SKM-1 treated with dmso at 0.1 percent for 144 hours (cell line): ENCODE measurements around the gene S100A16.

ENCODE experiments used
- DNase-seq: peaks from one replicate; lab custom pipeline; 2025; ENCODE audit not compliant: unreplicated experiment; lab: John Stamatoyannopoulos, UW

The S100A16 gene

DNA sequence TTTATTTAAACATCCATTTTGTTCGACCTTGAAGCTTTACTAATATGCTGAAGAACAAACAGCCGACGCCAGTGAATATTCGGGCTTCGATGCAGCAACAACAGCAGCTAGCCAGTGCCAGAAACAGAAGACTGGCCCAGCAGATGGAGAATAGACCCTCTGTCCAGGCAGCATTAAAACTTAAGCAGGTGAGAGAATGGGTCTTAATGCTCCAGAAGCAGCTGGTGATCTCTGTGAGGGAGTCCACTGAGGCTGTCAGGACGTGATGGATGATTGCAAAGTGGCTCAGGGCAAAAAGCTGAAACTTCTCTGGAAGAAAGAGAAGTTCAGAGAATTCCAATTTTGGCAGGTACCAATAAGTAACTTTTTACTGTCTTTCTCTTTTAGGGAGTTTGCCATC lies 25.3 kb upstream of the S100A16 start:
- DNase-seq, result no peak

DNA sequence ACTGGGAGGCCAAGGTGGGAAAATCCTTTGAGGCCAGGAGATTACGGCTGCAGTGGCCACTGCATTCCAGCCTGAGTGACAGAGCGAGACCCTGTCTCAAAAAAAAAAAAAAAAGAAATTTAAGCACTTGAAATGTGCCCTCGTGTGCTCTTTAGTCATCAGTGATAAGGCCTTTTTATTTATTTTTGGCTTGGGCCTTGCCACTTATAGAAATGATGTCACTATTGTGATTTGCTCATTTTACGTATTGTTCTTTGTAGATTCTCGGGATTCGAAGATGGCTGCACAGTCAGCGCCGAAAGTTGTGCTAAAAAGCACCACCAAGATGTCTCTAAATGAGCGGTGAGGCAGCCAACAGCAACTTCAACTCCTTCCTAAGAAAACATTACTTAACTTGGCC lies 23.4 kb upstream of the S100A16 start:
- no peak for DNase-seq

DNA sequence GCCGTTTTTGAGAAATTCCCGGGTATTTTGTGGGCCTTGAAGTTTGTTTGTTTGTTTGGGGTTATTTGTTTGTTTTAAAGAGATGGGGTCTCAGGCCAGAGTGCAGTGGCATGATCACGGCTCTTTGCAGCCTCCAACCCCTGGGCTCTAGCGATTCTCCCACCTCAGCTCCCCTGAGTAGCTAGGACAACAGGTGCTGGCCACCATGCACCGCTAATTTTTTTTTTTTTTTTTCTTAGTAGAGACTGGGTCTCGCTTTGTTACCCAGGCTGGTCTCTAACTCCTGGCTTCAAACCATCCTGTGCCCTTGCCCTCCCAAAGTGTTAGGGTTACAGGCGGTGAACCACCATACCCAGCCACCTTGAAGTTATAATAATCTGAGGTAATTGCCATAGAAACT lies 22.9 kb upstream of the S100A16 start:
- DNase-seq, result no peak

DNA sequence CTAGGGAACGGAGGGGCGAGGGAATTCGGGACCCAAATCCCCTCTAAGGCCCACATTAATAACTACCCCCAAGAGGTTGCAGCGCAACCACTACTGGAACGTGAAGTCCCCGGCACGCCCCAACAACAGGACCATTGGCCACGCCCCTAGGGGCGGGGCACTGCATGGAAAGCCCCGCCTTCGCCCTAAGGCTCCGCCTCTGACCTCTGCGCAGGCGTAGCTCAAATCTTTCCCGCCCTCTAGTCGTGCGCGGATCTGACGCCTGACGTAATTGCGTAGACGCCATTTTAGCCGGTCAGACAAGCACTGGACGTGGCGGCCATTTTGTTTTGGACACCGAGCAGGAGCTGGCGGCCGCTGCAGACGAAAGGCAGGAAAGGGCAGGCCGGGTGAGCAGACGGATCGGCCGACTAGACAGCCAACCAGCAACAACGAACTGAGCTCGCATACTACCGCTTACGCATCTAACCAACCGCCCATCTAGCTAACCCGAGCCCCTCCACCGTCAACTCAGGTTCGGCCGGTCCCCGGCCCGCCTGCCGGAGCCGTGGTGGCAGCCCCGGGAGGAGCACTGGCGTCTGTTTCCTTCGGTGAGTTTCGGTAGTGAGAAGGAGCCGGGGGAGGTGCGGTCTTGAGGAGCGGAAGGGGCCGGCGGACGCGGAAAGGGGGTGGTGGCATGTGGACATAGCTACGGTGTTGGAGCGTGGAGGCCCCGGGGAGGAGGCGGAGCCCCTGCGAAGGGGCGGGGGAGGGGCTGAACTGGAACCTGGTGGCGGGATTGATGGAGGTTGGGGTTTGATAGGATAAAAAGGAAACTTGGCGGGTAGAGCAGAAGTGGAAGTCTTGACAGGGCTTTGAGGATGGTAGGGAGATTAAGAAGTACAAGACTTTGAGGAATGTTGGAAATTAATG lies 21.1 kb upstream of the S100A16 start, which contains the start of gene CHTOP:
CHTOP (plus strand) TSS at position 313 of the 912 bp plus-strand sequence. CDS start 2,523 bp downstream, outside the sequence.
- peak; percentile 99 for DNase-seq

DNA sequence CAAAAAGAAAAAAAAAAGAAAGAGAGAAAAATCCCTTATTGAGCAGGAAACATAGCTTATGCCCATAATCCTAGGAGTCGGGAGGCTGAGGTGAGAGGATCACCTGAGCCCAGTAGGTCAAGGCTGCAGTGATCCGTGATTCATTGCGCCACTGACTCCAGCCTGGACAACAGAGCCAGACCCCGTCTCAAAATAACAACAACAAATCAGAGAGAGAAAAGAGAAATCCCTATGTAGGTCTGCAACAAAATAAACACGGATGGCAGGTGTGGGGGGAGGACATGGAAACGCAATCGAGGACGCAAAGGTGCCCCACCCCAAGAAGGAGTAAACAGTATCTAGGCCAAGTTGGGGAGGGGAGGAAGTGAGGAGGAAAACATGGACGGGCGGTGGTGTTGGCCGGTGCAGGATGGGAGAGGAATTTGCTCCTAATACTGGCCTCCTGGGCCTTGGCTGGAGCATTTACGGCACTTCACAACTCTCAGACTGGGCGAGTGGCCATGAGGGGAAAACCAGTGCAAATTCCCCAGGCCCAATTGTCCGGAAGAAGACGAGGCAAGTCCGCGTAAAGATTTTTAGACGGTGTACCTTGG lies 20.3 kb upstream of the S100A16 start:
- DNase-seq, result no peak

DNA sequence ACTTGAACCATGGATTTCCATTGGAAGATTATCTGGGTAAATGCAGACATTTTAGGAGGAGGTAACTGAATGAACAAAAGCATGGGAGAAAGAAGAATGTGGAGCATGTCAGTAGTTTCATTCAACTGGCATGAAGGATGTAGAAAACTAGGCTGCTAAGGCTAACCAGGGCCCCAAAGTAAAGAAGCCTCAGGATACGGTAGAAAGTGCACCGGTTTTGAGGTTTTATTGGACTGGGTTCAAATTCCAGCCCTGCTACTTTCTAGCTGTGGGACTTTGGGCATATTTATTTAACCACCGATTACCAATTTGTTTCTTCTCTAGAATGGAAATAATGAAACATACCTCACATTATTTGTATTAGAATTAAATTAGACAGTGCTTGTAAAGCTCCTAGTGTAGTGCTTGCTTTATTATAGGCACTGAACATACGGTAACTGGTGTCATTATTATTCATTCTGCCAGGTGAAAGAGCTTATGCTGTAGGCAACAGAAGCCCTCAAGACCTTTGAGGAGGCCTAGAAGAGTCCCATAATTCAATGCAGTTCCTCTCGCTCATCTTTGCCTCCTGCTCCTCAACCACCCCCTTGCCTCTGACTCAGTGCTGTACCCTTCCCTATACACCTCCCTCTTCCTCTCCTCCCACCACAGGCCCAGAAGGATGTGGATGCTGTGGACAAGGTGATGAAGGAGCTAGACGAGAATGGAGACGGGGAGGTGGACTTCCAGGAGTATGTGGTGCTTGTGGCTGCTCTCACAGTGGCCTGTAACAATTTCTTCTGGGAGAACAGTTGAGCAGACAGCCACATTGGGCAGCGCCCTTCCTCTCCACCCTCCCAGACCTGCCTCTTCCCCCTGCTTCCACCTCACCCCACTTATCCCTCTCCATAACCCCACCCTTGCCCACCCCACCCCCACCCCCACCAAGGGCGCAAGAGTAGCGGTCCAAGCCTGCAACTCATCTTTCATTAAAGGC lies 18.4 kb upstream of the S100A16 start:
- DNase-seq, result no peak

DNA sequence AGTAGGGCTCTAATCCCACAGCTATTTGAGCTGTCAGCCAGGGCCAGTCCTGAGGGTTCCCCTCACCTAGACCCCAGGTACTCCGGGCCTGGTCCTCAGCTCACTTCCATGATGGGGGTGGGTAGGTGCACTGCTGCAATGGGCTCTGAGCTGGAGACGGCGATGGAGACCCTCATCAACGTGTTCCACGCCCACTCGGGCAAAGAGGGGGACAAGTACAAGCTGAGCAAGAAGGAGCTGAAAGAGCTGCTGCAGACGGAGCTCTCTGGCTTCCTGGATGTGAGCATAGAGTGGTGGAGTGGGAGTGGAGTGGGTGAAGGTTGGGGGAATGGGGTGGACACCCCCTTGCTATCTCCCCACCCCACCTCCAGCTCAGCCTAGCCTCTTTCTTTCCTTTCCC lies 17.4 kb upstream of the S100A16 start:
- no peak for DNase-seq

DNA sequence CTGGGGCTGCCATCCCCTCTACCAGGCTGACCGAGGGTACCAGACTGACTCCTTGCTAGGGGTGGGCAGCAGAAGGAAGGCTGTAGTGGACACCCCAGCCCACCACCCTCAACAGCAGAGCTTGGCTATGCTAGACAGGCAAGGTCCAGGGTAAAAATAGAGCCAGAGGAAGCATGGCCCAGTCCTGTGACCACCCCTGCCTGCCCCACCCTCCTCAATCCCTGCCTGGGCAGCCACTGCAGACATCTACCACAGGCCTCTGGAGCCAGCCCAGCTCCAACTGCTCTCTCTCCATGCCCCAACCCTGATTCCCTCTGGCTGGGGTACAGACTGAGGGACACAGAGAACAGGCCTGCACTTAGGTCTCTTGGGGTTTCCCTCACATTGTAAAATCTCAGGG lies 17.0 kb upstream of the S100A16 start:
- no peak for DNase-seq

DNA sequence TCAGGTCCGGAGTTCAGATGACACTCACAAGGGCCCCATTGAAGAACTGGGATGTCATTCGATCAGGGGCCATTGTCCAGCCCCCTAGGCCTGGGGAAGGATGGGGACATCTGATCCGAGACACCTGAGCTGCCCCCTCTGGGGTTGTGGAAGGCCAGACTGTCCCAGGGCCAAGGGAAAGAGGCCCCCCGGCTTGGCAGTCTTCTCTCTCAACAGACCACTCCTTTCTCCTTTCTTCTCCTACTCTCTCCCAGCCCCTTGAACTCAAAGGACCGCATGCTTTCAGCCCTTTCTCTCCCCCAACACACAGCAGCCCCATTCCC lies 16.4 kb upstream of the S100A16 start:
- no peak for DNase-seq

DNA sequence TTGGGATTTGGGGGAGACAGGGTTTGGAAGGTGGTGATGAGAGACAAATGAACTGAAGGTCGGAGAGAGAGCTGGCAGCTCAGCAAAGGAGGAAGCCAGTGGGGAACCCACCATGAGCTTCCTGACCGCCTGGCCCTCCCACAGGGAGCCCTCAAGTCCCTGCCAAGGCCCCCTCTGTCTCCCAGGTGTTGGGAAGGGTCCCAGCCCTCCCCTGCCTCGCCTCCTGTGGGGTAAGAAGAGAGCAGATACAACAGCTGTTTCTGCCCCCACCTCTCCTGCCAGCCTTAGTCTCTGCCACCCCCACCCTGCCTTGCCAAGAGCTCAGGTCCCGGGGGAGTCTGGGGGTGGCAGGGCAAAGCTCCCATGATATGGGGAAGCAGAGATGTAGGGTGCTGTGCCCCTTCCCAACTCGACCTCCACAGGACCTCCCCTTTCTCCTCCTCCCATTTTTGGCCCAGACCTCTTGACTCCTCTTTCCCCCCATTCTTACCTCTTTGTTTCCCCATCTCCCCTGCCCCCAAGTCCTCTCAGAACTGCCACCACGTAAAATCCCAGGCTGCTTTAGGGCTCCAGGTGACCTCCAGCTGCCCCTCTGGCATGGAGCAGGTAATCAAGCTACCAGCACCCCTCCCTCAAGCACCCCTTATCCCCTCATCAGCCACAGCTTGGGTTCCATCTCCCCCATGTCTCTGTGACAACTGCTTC lies 15.9 kb upstream of the S100A16 start:
- DNase-seq, result no peak

DNA sequence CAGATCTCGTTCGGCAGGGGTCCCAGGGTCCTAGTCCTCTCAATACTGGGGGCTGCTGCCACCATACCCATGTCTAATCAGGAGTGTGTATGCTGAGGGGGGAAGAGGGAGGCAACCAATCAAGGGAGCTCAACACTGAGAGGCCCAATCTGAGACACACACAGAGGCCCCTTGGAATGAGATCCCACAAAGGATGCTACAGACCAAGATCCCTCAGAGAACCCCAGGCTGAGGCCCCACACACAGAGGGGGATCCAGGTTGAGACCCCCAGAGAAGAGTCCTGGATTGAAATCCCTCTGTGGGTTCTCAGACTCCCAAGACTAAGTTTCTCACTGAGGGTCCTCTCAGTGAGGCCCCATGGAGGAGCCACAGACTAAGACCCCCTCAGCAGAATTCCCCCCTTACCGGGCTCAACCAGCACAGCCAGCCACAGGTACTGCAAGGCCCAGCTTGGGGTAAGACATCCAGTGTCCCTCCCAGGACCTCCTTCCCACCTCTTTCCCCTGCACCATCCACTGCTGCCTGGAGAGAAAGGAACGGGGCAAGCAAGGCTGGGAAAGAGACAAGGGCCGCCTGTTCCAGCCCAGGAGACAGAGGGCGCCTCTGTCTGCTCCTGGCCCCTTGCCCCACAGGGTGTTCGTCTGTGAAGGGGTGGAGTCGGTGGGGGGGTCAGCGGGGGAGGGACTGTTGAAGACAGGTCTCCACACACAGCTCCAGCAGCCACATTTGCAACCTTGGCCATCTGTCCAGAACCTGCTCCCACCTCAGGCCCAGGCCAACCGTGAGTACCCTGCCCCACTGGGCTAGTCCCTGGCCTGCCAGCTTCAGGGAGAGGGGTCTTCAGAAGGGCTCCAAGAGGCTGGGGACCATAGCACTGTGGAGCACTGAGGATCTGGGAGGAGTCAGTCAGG lies 15.0 kb upstream of the S100A16 start, which contains the start of gene S100A1:
S100A1 (plus strand) TSS at position 720 of the 912 bp plus-strand sequence. CDS start 2,088 bp downstream, outside the sequence.
- DNase-seq, result no peak

DNA sequence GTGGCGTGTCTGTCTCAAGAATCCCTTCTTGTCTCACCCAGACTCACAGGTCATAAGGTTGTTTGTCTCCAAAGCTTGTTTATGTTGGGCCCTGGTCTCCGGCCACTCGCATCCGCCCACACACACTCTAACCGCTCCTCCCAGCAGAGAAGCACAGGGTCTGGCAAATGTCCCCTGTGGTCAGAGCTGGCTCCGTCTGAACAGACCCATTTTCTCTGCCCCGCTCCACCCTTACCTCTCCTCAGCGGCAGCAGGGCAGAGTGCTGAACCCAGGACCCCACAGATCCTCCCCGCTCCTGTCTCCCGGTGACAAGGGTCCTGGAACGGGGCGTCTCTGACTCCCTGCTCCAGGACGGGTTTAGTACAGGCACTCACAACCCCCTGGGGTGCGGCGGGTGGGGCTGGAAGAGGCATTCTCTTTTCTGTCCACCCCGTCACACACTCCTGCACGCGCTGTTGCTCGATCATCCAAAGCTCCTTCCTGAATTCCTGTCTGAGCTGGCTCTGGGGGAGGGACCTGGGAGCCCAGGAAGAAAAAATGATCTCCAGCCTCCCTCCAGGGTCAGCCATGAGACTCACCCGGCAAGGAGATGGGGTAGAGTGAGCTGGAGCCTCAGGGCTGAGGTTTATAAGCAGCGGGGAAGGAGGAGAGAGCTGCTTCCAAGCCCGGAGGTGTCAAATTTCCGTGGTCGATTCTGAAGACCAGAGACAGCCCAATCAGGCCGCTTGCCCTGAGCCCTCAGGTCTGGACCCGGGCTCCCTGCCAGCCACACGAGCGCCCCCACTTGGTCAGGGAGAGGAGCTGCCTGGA lies 14.2 kb upstream of the S100A16 start, which contains the start of gene S100A13:
S100A13 (minus strand) TSS at position 602 of the 811 bp plus-strand sequence. CDS start 1,033 bp downstream, outside the sequence.
- DNase-seq, result peak; percentile 40

DNA sequence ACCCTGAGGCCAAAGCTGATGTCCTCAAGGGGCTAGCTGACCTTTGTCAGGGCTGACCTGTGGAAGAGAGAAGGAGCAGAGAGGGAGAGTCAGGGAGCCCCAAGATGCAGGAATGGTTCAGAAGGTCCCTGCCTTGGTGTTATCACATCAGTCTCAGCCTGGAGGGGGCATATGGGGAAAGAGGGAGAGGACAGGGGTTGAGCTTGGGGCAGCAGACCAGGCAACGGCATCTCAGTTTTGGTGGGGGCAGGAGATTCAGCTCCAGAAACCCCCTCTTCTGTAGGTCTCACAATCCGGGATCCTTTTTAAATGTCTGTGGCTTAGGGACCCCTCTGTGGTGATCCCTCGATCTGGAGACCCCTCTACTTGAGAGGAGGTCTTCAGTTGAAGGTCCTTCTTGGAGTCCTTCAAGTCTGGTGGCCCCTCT lies 13.6 kb upstream of the S100A16 start:
- no peak for DNase-seq

DNA sequence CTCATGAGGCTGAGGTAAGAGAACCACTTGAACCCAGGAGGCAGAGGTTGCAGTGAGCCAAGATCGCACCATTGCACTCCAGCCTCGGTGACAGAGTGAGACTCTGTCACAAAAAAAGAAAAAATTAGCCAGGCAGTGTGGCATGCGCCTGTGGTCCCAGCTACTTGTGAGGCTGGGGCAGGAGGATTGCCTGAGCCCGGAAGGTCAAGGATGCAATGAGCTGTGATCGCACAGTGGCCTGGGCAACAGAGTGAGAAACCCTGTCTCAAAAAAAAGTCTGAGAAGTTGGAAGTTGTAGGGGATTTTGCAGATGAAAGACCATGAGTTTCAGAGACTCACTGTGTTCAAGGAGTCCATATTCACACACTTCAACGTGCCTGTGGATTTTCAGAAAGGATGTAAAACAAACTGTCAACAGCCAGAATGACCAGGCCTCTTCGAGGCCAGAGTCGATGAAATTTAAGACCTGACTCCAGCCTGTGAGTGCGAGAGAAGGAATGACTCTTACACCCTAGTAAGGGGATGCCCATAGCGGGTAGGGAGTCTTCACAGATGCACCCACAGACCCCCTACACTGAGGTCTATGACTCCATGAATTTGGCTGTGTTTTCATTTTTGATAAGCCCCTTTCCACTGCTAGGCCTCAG lies 12.2 kb upstream of the S100A16 start:
- DNase-seq, result no peak

DNA sequence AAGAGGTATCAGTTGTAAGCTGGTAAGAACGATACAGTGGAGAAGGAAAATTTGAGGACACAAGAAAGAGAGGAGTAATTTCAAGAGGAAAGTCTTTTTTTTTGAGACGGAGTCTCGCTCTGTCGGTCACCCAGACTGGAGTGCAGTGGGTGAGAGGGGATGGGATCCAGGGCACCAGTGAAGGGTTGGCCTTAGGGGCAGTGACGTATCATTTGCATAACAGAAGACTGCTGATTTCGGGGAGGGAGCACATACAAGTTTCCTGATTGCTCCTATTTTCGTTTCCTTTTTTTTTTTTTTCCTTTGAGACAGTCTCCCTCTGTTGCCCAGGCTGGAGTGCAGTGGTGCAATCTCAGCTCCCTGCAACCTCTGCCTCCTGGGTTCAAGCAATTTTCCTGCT lies 10.2 kb upstream of the S100A16 start:
- DNase-seq, result no peak

DNA sequence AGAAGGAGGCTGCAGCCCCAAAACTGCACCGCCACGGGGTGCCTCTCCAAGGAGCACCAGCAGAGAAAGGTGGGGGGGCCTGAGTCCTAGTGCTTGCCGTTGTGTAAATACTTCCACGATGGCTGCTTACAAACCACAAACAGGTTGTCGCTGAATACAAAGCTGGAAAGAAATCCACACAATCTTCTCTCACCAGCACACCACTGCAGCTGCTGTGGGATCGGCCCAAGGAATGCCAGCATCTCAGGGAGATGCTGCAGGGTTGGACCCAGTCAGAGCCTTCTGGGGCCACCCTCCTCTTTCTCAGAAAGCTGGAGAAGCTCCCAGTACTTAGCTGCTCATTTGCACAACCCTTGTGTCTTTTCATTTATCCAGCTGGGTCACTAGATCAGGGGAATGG lies 6.2 kb upstream of the S100A16 start:
- DNase-seq, result no peak

DNA sequence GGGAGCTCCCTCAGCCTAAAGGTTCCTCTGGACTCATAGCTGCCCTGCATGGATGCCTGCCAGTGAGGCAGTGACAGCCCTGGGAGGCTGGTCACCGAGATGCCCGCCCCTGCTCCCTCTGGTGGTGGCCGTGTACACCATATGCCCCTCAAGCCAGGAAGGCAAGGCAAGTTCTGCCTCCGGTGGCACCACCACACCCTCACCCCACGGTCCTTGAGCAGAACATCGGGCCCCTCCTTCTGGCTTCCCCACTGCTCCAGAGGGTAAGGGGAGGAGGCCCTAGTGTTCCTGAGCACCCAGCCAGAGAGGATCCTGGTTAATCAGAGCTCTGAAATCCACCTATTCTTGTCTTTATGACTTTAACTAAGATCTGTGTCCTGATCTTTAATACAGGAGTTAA lies 4.7 kb upstream of the S100A16 start:
- DNase-seq, result no peak

DNA sequence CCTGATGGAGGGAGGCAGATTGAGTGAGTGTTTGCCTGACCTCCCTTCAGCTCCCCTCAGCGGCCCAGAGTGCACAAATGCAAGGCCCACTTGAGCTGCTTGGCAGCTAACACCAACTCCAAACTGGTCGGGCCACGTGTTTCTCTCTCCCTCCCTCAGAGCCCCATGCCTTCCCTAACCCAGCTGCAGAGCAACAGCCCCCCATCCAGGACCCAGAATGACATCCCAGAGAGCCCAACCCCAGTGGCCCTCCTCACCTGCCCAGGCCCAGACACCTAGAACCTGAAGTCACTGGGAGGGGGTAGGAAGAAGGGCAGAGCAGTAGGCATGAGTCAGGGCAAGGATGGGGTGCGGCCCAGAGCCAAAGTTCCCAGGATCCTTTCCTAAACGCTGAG lies 4.0 kb upstream of the S100A16 start:
- no peak for DNase-seq
